HCT116 (cell line): ENCODE data around the gene TCFL5. TPM values are rescaled to one million over a fixed set of nuclear protein-coding genes. Genes with fewer than 3 reads are reported as not detected.

Experiments used
- ATAC-seq: fragments of 200-7000 bp; cut with Tn5 transposase; 2 replicates; pipeline ENCODE4 v1.9.1; 2020; ENCODE audit warnings: mild to moderate bottlenecking, moderate library complexity
- Bru-seq: library from RNA; stranded (reverse); fragments of 400-500 nt; gene quantifications from one replicate; lab custom pipeline; 2021; lab: Mats Ljungman, UMichigan
- BruChase-seq, 2 experiments: library from RNA; stranded (reverse); fragments of 400-500 nt; gene quantifications; one replicate each; lab custom pipeline; 2021; lab: Mats Ljungman, UMichigan
- BruUV-seq: library from RNA; stranded (reverse); fragments of 400-500 nt; replicated peaks from 2 replicates; lab custom pipeline; 2021; lab: Mats Ljungman, UMichigan
- CTCF ChIA-PET: fragments of 300-600 bp; sonication (Branson Sonifier 250); formaldehyde crosslinking; loops from one replicate; lab custom pipeline; 2021; ENCODE audit warnings: antibody characterized with exemption; lab: Charles Lee
- POLR2A ChIA-PET: fragments of 300-600, 350-600 bp; sonication (Branson Sonifier 250); formaldehyde crosslinking; loops from one replicate; lab custom pipeline; 2021; ENCODE audit warnings: antibody characterized with exemption; lab: Charles Lee
- RAD21 ChIA-PET, 2 experiments: fragments of 300-600 bp; sonication (Branson Sonifier 250); formaldehyde crosslinking; loops; one replicate each; lab custom pipeline; 2023; ENCODE audit warnings: low total read pairs in 2 of 2; ENCODE audit not compliant: uncharacterized antibody in 2 of 2, unreplicated experiment in 2 of 2, low non-redundant PET in 1 of 2; lab: Charles Lee
- DNase-seq: peaks from one replicate; pipeline ENCODE4 v3.0.0-alpha.2; 2010; ENCODE audit warnings: low read depth, low spot score
- H2AFZ ChIP-seq: fragments of 200-600 bp; shearing (Covaris generic), sonication (generic); 2 replicates; pipeline ENCODE4 v1.6.1; 2017; ENCODE audit warnings: low read depth, mixed run types, mixed read lengths, antibody characterized with exemption, low read length; ENCODE audit not compliant: poor library complexity, severe bottlenecking
- H3K27ac ChIP-seq: 2 replicates; pipeline ENCODE4 v1.5.1; 2012; ENCODE audit warnings: low read depth, low read length
- H3K27me3 ChIP-seq: fragments of 200-600 bp; sonication (generic); 2 replicates; pipeline ENCODE4 v1.6.1; 2016; ENCODE audit warnings: mixed run types, low read length, mixed read lengths; ENCODE audit not compliant: insufficient read depth
- H3K36me3 ChIP-seq, 2 experiments: fragments of 200-500 bp in 1 of 2; fragments of 200-600 bp in 1 of 2; sonication (Bioruptor generic) in 1 of 2; sonication (generic) in 1 of 2; 2 replicates each; pipeline versions ENCODE4 v1.5.1 to v1.6.1; 2014 to 2016; ENCODE audit warnings: low read length in 2 of 2, inconsistent platforms in 1 of 2, mixed read lengths in 1 of 2, mixed run types in 1 of 2; ENCODE audit not compliant: insufficient read depth in 2 of 2, control insufficient read depth in 1 of 2
- H3K4me1 ChIP-seq, 2 experiments: fragments of 200-600 bp in 1 of 2; sonication (generic) in 1 of 2; 2 replicates each; pipeline versions ENCODE4 v1.5.1 to v1.6.1; 2012 to 2017; ENCODE audit warnings: low read length in 2 of 2, inconsistent platforms in 1 of 2, mild to moderate bottlenecking in 1 of 2, mixed read lengths in 1 of 2, mixed run types in 1 of 2, moderate library complexity in 1 of 2; ENCODE audit not compliant: insufficient read depth in 2 of 2, control insufficient read depth in 1 of 2
- H3K4me2 ChIP-seq: fragments of 200-600 bp; sonication (generic); 2 replicates; pipeline ENCODE4 v1.6.1; 2017; ENCODE audit warnings: mixed run types, low read length, mixed read lengths
- H3K4me3 ChIP-seq, 2 experiments: fragments of 200-600 bp in 1 of 2; sonication (generic) in 1 of 2; replicated peaks in 1 of 2; 2 replicates each; pipeline ENCODE4 v1.5.1; 2011 to 2016; ENCODE audit warnings: low read length in 2 of 2, control low read depth in 1 of 2, low read depth in 1 of 2, mild to moderate bottlenecking in 1 of 2, mixed read lengths in 1 of 2, mixed run types in 1 of 2
- H3K79me2 ChIP-seq: fragments of 200-600 bp; sonication (generic); 2 replicates; pipeline ENCODE4 v1.6.1; 2017; ENCODE audit warnings: mild to moderate bottlenecking, mixed run types, low read length, moderate library complexity, mixed read lengths; ENCODE audit not compliant: insufficient read depth
- H3K9ac ChIP-seq: fragments of 200-600 bp; sonication (generic); 2 replicates; pipeline ENCODE4 v1.6.1; 2016; ENCODE audit warnings: low read length, mixed read lengths
- H3K9me2 ChIP-seq: fragments of 200-600 bp; sonication (generic), shearing (Covaris generic); 2 replicates; pipeline ENCODE4 v1.6.1; 2017; ENCODE audit warnings: mixed run types, mild to moderate bottlenecking, moderate library complexity; ENCODE audit not compliant: insufficient read depth
- H3K9me3 ChIP-seq, 2 experiments: fragments of 200-500 bp in 1 of 2; fragments of 200-600 bp in 1 of 2; sonication (Bioruptor generic) in 1 of 2; sonication (generic) in 1 of 2; 2 replicates each; pipeline ENCODE4 v1.6.1; 2014 to 2017; ENCODE audit warnings: low read length in 2 of 2, mixed read lengths in 2 of 2, inconsistent platforms in 1 of 2, low read depth in 1 of 2, mild to moderate bottlenecking in 1 of 2, mixed run types in 1 of 2, moderate library complexity in 1 of 2; ENCODE audit not compliant: control insufficient read depth in 1 of 2, insufficient read depth in 1 of 2
- H4K20me1 ChIP-seq: fragments of 200-600 bp; sonication (generic), shearing (Covaris generic); 2 replicates; pipeline ENCODE4 v1.6.1; 2017; ENCODE audit warnings: mixed run types, mild to moderate bottlenecking, moderate library complexity; ENCODE audit not compliant: insufficient read depth
- ATF3 ChIP-seq: IDR thresholded peaks from 2 replicates; pipeline ENCODE4 v1.6.1; 2012
- CBX3 ChIP-seq: IDR thresholded peaks from 2 replicates; pipeline ENCODE4 v1.6.1; 2012; ENCODE audit warnings: low read depth
- CEBPB ChIP-seq: IDR thresholded peaks from 2 replicates; pipeline ENCODE4 v1.6.1; 2012; ENCODE audit warnings: low read depth
- CTCF ChIP-seq, 3 experiments: fragments of 200-600 bp in 1 of 3; sonication (generic) in 1 of 3; IDR thresholded peaks in 2 of 3; conservative IDR thresholded peaks in 1 of 3; 2 replicates each; pipeline ENCODE4 v1.5.1; 2012 to 2017; ENCODE audit warnings: low read depth in 2 of 3, low read length in 2 of 3, antibody characterized with exemption in 1 of 3, borderline replicate concordance in 1 of 3, control low read depth in 1 of 3, mild to moderate bottlenecking in 1 of 3, mixed read lengths in 1 of 3, mixed run types in 1 of 3, moderate library complexity in 1 of 3; ENCODE audit not compliant: insufficient read depth in 1 of 3
- EZH2 ChIP-seq: fragments of 200-600 bp; sonication (generic); IDR thresholded peaks from 2 replicates; pipeline ENCODE4 v1.6.1; 2017; ENCODE audit warnings: antibody characterized with exemption, mixed run types
- FOSL1 ChIP-seq: IDR thresholded peaks from 2 replicates; pipeline ENCODE4 v1.6.1; 2012; ENCODE audit warnings: low read depth
- JUND ChIP-seq: IDR thresholded peaks from 2 replicates; pipeline ENCODE4 v1.6.1; 2012
- MAX ChIP-seq: IDR thresholded peaks from 2 replicates; pipeline ENCODE4 v1.6.1; 2012
- POLR2A ChIP-seq: IDR thresholded peaks from 2 replicates; pipeline ENCODE4 v1.7.0; 2011; ENCODE audit warnings: borderline replicate concordance; ENCODE audit not compliant: insufficient read depth, insufficient read length; ENCODE audit errors: extremely low read depth
- POLR2AphosphoS5 ChIP-seq: IDR thresholded peaks from 2 replicates; pipeline ENCODE4 v1.6.1; 2011; ENCODE audit warnings: mild to moderate bottlenecking, low read depth, low read length, moderate library complexity
- RAD21 ChIP-seq: IDR thresholded peaks from 2 replicates; pipeline ENCODE4 v1.6.1; 2012; ENCODE audit warnings: low read depth, mild to moderate bottlenecking
- REST ChIP-seq: IDR thresholded peaks from 2 replicates; pipeline ENCODE4 v1.6.1; 2012; ENCODE audit warnings: low read depth
- SIN3A ChIP-seq: IDR thresholded peaks from 2 replicates; pipeline ENCODE4 v1.6.1; 2012; ENCODE audit warnings: low read depth
- SP1 ChIP-seq: IDR thresholded peaks from 2 replicates; pipeline ENCODE4 v1.6.1; 2012; ENCODE audit warnings: low read depth
- SRF ChIP-seq: IDR thresholded peaks from 2 replicates; pipeline ENCODE4 v1.6.1; 2012; ENCODE audit warnings: low read depth
- TCF7L2 ChIP-seq: IDR thresholded peaks from 2 replicates; pipeline ENCODE4 v1.7.0; 2011; ENCODE audit warnings: borderline replicate concordance, inconsistent platforms; ENCODE audit not compliant: insufficient read depth, insufficient read length; ENCODE audit errors: extremely low read depth
- ZFX ChIP-seq: fragments of 450-650 bp; IDR thresholded peaks from 2 replicates; pipeline ENCODE4 v1.6.1; 2017
- ZNF274 ChIP-seq: fragments of 200-500 bp; sonication (Bioruptor generic); IDR thresholded peaks from 2 replicates; pipeline ENCODE4 v1.6.1; 2014; ENCODE audit warnings: mild to moderate bottlenecking, low read depth, low read length, inconsistent platforms
- intact Hi-C: fragments of 100-400 bp; cut with micrococcal nuclease; formaldehyde crosslinking; loops from 2 replicates; pipeline ENCODE4 v1.10.0; 2022
- long read RNA-seq: library from polyadenylated mRNA; unstranded; transcript quantifications from one replicate; pipeline ENCODE4 v2.0.0, GENCODE V29; 2021; ENCODE audit not compliant: unreplicated experiment
- polyA plus RNA-seq: library from polyadenylated mRNA; unstranded; fragments of >200 nt; gene quantifications from 2 replicates; pipeline ENCODE4 v1.2.1, GENCODE V29; 2012; ENCODE audit warnings: missing spikeins
- total RNA-seq: library from RNA; stranded (reverse); gene quantifications from one replicate; pipeline ENCODE4 v1.2.1, GENCODE V29; 2021; ENCODE audit not compliant: unreplicated experiment

TCFL5 gene
- total RNA-seq (20.4 TPM), Bru-seq, nascent RNA (percentile 67 among the genes with signal in this experiment), BruChase-seq, experiment 1, labeled RNA remaining after a 6-hour chase (percentile 82 among the genes with signal in this experiment), BruChase-seq, experiment 2, labeled RNA remaining after a 2-hour chase (percentile 80 among the genes with signal in this experiment)
- polyA plus RNA-seq, result 8.9 and 10.9 TPM in 2 replicates
- long read RNA-seq, transcript TCFL5-202 (6 exons, 2,456 nt), result major isoform, 11 of 43 reads
- long read RNA-seq, partial matches to known transcripts, result 5 of 43 reads
- long read RNA-seq, other reads (novel, unspliced or antisense), result 26 of 43 reads

- peak within 1 kb of the TSS; percentile 60 to 75 for H3K4me3 ChIP-seq
- no peaks in the 10 kb centered on the region for H3K27me3 ChIP-seq
- BruUV-seq, result no TSS peak
- peak; percentile 81 for DNase-seq
- intact Hi-C loops, result no loop called here
- H3K9ac ChIP-seq, result peak within 1 kb of the TSS; percentile 75
- peak within 1 kb of the TSS; percentile 99 for H3K4me2 ChIP-seq
- no peaks in the 10 kb centered on the region for H3K9me2 ChIP-seq
- peaks cover 7 to 16% of the 10 kb centered on the region in 2 experiments; a peak in 3 of 4 replicates for H3K4me1 ChIP-seq
- CTCF ChIA-PET, result interaction anchor here (1.0 to 1.4 kb wide), 3 partner anchors 10 to 39 kb away, joined by 5 to 10 read pairs (median 7); no protein-coding TSS in a partner anchor
- RAD21 ChIA-PET, result interaction anchor here in 1 of 2 experiments (0.7 kb wide), 1 partner anchor 59 kb away, joined by 5 read pairs; no protein-coding TSS in a partner anchor
- peak; percentile 89 for ATAC-seq
- peak within 1 kb of the TSS; percentile 68 for H3K27ac ChIP-seq
- peaks cover 24% of the 10 kb centered on the region for H3K79me2 ChIP-seq
- POLR2A ChIA-PET, result interaction anchor here (0.7 to 1.0 kb wide), 4 partner anchors 13 to 39 kb away, joined by 3 to 6 read pairs (median 3); no protein-coding TSS in a partner anchor
- no peak within 1 kb of the TSS for H2AFZ ChIP-seq
- peaks cover 9% of the 10 kb centered on the region in 2 experiments; a peak in 2 of 4 replicates for H3K36me3 ChIP-seq
- peaks cover 0 to 4% of the 10 kb centered on the region in 2 experiments; a peak in 1 of 4 replicates for H3K9me3 ChIP-seq
- peaks cover 9% of the 10 kb centered on the region; the same call in 1 of the 2 replicates for H4K20me1 ChIP-seq
- TF ChIP-seq SRF, result no peak
- no peak for TF ChIP-seq POLR2A
- peak; percentile 33; the same call in 1 of the 2 replicates for TF ChIP-seq POLR2AphosphoS5
- no peak for TF ChIP-seq ATF3
- TF ChIP-seq REST, result no peak
- peak; percentile 100 for TF ChIP-seq MAX
- TF ChIP-seq ZFX, result no peak
- no peak for TF ChIP-seq JUND
- TF ChIP-seq SIN3A, result no peak
- peak; percentile 95; the same call in 1 of the 2 replicates for TF ChIP-seq CBX3
- TF ChIP-seq ZNF274, result no peak
- no peak for TF ChIP-seq CTCF (IDR thresholded peaks at IDR 0.05 in 2 of 3, conservative IDR thresholded peaks at IDR 0.05 in 1 of 3; ENCODE audit: borderline replicate concordance in 1 of 3, insufficient read depth in 1 of 3, low read depth in 2 of 3, low read length in 2 of 3)
- no peak for TF ChIP-seq EZH2
- no peak for TF ChIP-seq RAD21
- peak; percentile 72 for TF ChIP-seq SP1
- TF ChIP-seq FOSL1, result no peak
- peak; percentile 22 for TF ChIP-seq TCF7L2
- no peak for TF ChIP-seq CEBPB
Measured at GRCh38 chr20:62861726-62862336, at the start of gene TCFL5. Gene TCFL5 (minus strand): TSS chr20:62861822. CDS start chr20:62861670, 152 bp downstream.
